Loucy (cell line): ENCODE results near the gene TM9SF3.

Experiments used
- H2AFZ ChIP-seq: fragments of 200-600 bp; sonication (generic); 2 replicates; pipeline ENCODE4 v1.6.0; 2016; ENCODE audit warnings: antibody characterized with exemption, mild to moderate bottlenecking, low read length, moderate library complexity
- H3F3A ChIP-seq: fragments of 200-600 bp; 2 replicates; pipeline ENCODE4 v1.6.0; 2016; ENCODE audit warnings: antibody characterized with exemption, low read depth, mild to moderate bottlenecking
- H3K27me3 ChIP-seq: fragments of 200-600 bp; sonication (generic); 2 replicates; pipeline ENCODE4 v1.6.1; 2014; ENCODE audit warnings: low read length, mild to moderate bottlenecking; ENCODE audit not compliant: insufficient read depth, poor library complexity, severe bottlenecking
- H3K36me3 ChIP-seq: fragments of 200-600 bp; sonication (generic); 2 replicates; pipeline ENCODE4 v1.6.1; 2016; ENCODE audit warnings: low read length; ENCODE audit not compliant: insufficient read depth
- H3K4me1 ChIP-seq: fragments of 200-600 bp; sonication (generic); 2 replicates; pipeline ENCODE4 v1.5.1; 2014; ENCODE audit warnings: low read length, mild to moderate bottlenecking; ENCODE audit not compliant: insufficient read depth, poor library complexity, severe bottlenecking
- H3K4me2 ChIP-seq: fragments of 200-600 bp; sonication (generic); 2 replicates; pipeline ENCODE4 v1.6.0; 2014; ENCODE audit warnings: antibody characterized with exemption, low read length, low read depth, mild to moderate bottlenecking; ENCODE audit not compliant: poor library complexity, severe bottlenecking
- H3K4me3 ChIP-seq: fragments of 200-600 bp; sonication (generic); 2 replicates; pipeline ENCODE4 v1.5.1; 2014; ENCODE audit warnings: low read length, mild to moderate bottlenecking, mixed read lengths; ENCODE audit not compliant: poor library complexity, severe bottlenecking
- H3K79me2 ChIP-seq: fragments of 200-600 bp; sonication (generic); 2 replicates; pipeline ENCODE4 v1.6.1; 2014; ENCODE audit warnings: low read length; ENCODE audit not compliant: insufficient read depth
- H3K9ac ChIP-seq: fragments of 200-600 bp; sonication (generic); 2 replicates; pipeline ENCODE4 v1.6.0; 2014; ENCODE audit warnings: mild to moderate bottlenecking, low read depth, low read length, moderate library complexity; ENCODE audit not compliant: poor library complexity, severe bottlenecking
- H3K9me2 ChIP-seq: fragments of 200-600 bp; sonication (generic); replicated peaks from 2 replicates; pipeline ENCODE4 v1.6.1; 2016; ENCODE audit warnings: low read depth, low read length, mixed read lengths
- H3K9me3 ChIP-seq: fragments of 200-600 bp; sonication (generic); 2 replicates; pipeline ENCODE4 v1.6.1; 2014; ENCODE audit warnings: mild to moderate bottlenecking, antibody characterized with exemption, low read length, low read depth; ENCODE audit not compliant: insufficient read depth
- H4K20me1 ChIP-seq: fragments of 200-600 bp; sonication (generic); 2 replicates; pipeline ENCODE4 v1.6.0; 2014; ENCODE audit warnings: antibody characterized with exemption, low read length, mild to moderate bottlenecking; ENCODE audit not compliant: insufficient read depth, poor library complexity, severe bottlenecking
- CTCF ChIP-seq: fragments of 200-600 bp; sonication (generic); conservative IDR thresholded peaks from 2 replicates; pipeline ENCODE4 v1.5.1; 2014; ENCODE audit warnings: mild to moderate bottlenecking, antibody characterized with exemption, low read length
- EZH2phosphoT487 ChIP-seq: fragments of 200-600 bp; IDR thresholded peaks from 2 replicates; pipeline ENCODE4 v1.6.1; 2018; ENCODE audit warnings: antibody characterized with exemption, mild to moderate bottlenecking, moderate library complexity, borderline replicate concordance

The TM9SF3 gene

DNA sequence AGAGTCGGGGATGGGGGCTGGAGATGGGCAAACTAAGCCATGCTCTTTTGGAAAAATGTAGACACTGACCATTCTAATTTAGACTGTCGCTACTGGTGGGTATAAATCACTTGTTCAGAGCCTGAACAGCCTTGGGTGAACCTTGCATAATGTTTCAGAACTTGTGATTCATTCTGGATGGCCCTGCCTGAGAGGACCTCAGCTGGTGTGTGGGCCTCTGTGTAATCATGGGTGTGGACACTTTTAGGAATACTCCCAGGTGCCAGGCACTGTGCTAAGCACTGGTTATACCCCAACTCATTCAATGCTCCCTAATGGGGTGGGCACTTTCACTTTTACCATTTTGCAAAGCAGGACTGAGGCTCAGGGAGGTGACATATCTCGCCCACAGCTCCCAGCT lies 26.8 kb upstream of the TM9SF3 start:
- peaks cover 49% of the 10 kb centered on the region; the same call in 1 of the 2 replicates for H3K36me3 ChIP-seq
- no peaks in the 10 kb centered on the region for H3K79me2 ChIP-seq
- H3K9me2 ChIP-seq: no peaks in the 10 kb centered on the region
- no peak overlapping the region for H3K9ac ChIP-seq
- no peak overlapping the region for H2AFZ ChIP-seq
- no peaks in the 10 kb centered on the region for H3K27me3 ChIP-seq
- no peaks in the 10 kb centered on the region for H3K9me3 ChIP-seq
- H4K20me1 ChIP-seq: no peaks in the 10 kb centered on the region
- TF ChIP-seq EZH2phosphoT487 (no peak), CTCF (no peak)
- H3K4me1 ChIP-seq: peaks cover 6% of the 10 kb centered on the region
- H3K4me3 ChIP-seq: no peak overlapping the region
- no peaks in the 10 kb centered on the region for H3F3A ChIP-seq
- H3K4me2 ChIP-seq: no peak overlapping the region

DNA sequence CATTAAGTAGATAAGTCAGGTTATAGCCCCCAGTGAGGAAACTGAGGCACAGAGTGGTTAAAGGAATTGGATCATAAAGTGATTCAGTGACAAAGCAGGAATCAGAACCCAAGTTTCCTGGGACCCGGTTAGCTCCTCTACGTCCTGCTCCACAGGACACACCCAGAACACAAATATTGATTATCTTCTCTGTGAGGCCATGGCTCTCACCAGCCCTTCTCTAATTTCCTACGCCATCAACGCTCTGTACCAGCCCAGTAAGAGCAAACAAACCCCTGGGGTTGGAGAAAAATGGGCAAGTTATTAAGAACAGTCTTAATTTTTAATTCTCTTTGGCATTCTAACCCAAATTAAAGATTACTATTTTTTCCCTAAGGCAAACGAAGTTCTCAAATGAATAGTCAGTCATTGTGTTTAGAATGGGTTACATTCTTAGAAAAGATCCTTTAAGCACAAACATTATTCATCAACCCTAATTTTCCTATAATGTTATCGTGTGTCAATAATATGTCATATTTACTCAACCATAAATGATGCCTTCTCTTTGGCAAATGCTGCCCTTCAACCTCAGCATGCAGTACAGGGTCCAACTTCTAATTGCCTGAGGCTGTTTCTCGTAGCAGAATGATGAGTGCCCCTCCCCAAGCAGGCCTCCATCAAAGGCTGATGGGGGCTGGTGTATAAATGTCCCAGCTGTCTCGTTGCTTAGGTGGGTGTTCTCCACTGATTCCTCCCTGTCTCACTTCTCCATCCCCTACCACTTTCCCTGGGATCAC lies 25.4 kb upstream of the TM9SF3 start:
- H3K4me1 ChIP-seq: peaks cover 6% of the 10 kb centered on the region
- H3K4me2 ChIP-seq: no peak overlapping the region
- H3K27me3 ChIP-seq: no peaks in the 10 kb centered on the region
- no peaks in the 10 kb centered on the region for H3F3A ChIP-seq
- no peaks in the 10 kb centered on the region for H3K9me2 ChIP-seq
- H3K79me2 ChIP-seq: no peaks in the 10 kb centered on the region
- H3K9ac ChIP-seq: no peak overlapping the region
- H4K20me1 ChIP-seq: no peaks in the 10 kb centered on the region
- H3K4me3 ChIP-seq: no peak overlapping the region
- no peak for TF ChIP-seq EZH2phosphoT487
- no peak for TF ChIP-seq CTCF
- H3K36me3 ChIP-seq: peaks cover 58% of the 10 kb centered on the region; the same call in 1 of the 2 replicates
- no peaks in the 10 kb centered on the region for H3K9me3 ChIP-seq
- H2AFZ ChIP-seq: no peak overlapping the region

GRCh38 chr10:96610817-96611216 lies 24.0 kb upstream of the TM9SF3 start:
- H3K27me3 ChIP-seq: no peaks in the 10 kb centered on the region

More at GRCh38 chr10:96610817-96611216, 24.0 kb upstream of the TM9SF3 start:
- Histone ChIP-seq H4K20me1 (no peaks in the 10 kb centered on the region), H3K9me3 (no peaks in the 10 kb centered on the region), H3K9me2 (no peaks in the 10 kb centered on the region), H3K4me3 (no peak overlapping the region), H3K4me2 (no peak overlapping the region), H3K9ac (no peak overlapping the region), H2AFZ (no peak overlapping the region), H3K4me1 (peaks cover 6% of the 10 kb centered on the region), H3K79me2 (no peaks in the 10 kb centered on the region), H3K36me3 (peaks cover 49% of the 10 kb centered on the region; the same call in 1 of the 2 replicates), H3F3A (no peaks in the 10 kb centered on the region)
- TF ChIP-seq CTCF: no peak
- no peak for TF ChIP-seq EZH2phosphoT487
